PC-9 (cell line): Measurements from ENCODE around the gene RDH13.

Source experiments
- CTCF ChIP-seq: fragments of 200-600 bp; sonication (generic); conservative IDR thresholded peaks from 2 replicates; pipeline ENCODE4 v1.6.1; 2017; ENCODE audit warnings: mixed run types, antibody characterized with exemption, mild to moderate bottlenecking, moderate library complexity
- EZH2 ChIP-seq: fragments of 200-600 bp; sonication (generic); IDR thresholded peaks from 2 replicates; pipeline ENCODE4 v1.8.0; 2017; ENCODE audit warnings: antibody characterized with exemption, low read depth

GRCh38 chr19:55079400-55080038 lies 16.6 kb upstream of the RDH13 start:
- TF ChIP-seq CTCF = no peak
- no peak for TF ChIP-seq EZH2
